ENCODE results near the gene CDCA5.
A peak's percentile ranks its signal among the peaks of the same experiment; 100 is the strongest.

Gene CDCA5

GRCh38 chr11:65103476-65103875, 19.6 kb upstream of the CDCA5 start:
- no peak overlapping the region for H3K4me3 ChIP-seq (ENCODE audit: low read depth, low read length, poor library complexity, severe bottlenecking)
- no peak overlapping the region for H3K9ac ChIP-seq (ENCODE audit: low read length)
- no peaks in the 10 kb centered on the region for H3K4me1 ChIP-seq (ENCODE audit: insufficient read depth, low read length, severe bottlenecking)
- no peaks in the 10 kb centered on the region for H3K9me3 ChIP-seq (ENCODE audit: low read length)
- no peaks in the 10 kb centered on the region; the same call in 1 of the 2 replicates for H3K79me2 ChIP-seq (ENCODE audit: insufficient read depth, low read length)
- no peak overlapping the region for H3K27ac ChIP-seq (ENCODE audit: low read depth, low read length, poor library complexity, severe bottlenecking)
- H3K4me2 ChIP-seq (ENCODE audit: low read length): no peak overlapping the region
- no peaks in the 10 kb centered on the region for H3K27me3 ChIP-seq (ENCODE audit: insufficient read depth, low read length)
- no peaks in the 10 kb centered on the region for H3F3A ChIP-seq (ENCODE audit: insufficient read depth, low read length)
- no peaks in the 10 kb centered on the region for H4K20me1 ChIP-seq (ENCODE audit: insufficient read depth, low read length)
- TF ChIP-seq EZH2 (IDR thresholded peaks at IDR 0.05; ENCODE audit: borderline replicate concordance, low read length) (no peak), CTCF (IDR thresholded peaks at IDR 0.05; ENCODE audit: low read length) (no peak)
- no peak overlapping the region for H2AFZ ChIP-seq (ENCODE audit: low read length)
- no peaks in the 10 kb centered on the region for H3K9me2 ChIP-seq (ENCODE audit: low read depth, low read length)
- H3K36me3 ChIP-seq (ENCODE audit: insufficient read depth, low read length): peaks cover 17% of the 10 kb centered on the region; the same call in 1 of the 2 replicates

- Histone ChIP-seq H3K79me2 (ENCODE audit: insufficient read depth, low read length) (no peaks in the 10 kb centered on the region; the same call in 1 of the 2 replicates), H3K4me1 (ENCODE audit: insufficient read depth, low read length, severe bottlenecking) (peaks cover under 1% of the 10 kb centered on the region), H3K9me2 (ENCODE audit: low read depth, low read length) (no peaks in the 10 kb centered on the region), H3K27ac (ENCODE audit: low read depth, low read length, poor library complexity, severe bottlenecking) (no peak overlapping the region), H3K4me2 (ENCODE audit: low read length) (no peak overlapping the region), H3K36me3 (ENCODE audit: insufficient read depth, low read length) (peaks cover 21% of the 10 kb centered on the region; the same call in 1 of the 2 replicates), H3F3A (ENCODE audit: insufficient read depth, low read length) (no peaks in the 10 kb centered on the region), H3K9ac (ENCODE audit: low read length) (no peak overlapping the region), H4K20me1 (ENCODE audit: insufficient read depth, low read length) (no peaks in the 10 kb centered on the region), H3K27me3 (ENCODE audit: insufficient read depth, low read length) (no peaks in the 10 kb centered on the region), H2AFZ (ENCODE audit: low read length) (no peak overlapping the region), H3K4me3 (ENCODE audit: low read depth, low read length, poor library complexity, severe bottlenecking) (no peak overlapping the region), H3K9me3 (ENCODE audit: low read length) (no peaks in the 10 kb centered on the region)
- TF ChIP-seq CTCF (IDR thresholded peaks at IDR 0.05; ENCODE audit: low read length): no peak
- TF ChIP-seq EZH2 (IDR thresholded peaks at IDR 0.05; ENCODE audit: borderline replicate concordance, low read length): no peak
Measured at GRCh38 chr11:65102142-65103095, 18.6 kb upstream of the CDCA5 start.

GRCh38 chr11:65100674-65101350, 17.0 kb upstream of the CDCA5 start:
- Histone ChIP-seq H2AFZ (ENCODE audit: low read length) (no peak overlapping the region), H3K79me2 (ENCODE audit: insufficient read depth, low read length) (peaks cover 5% of the 10 kb centered on the region; the same call in 1 of the 2 replicates), H3K9ac (ENCODE audit: low read length) (no peak overlapping the region), H3K4me3 (ENCODE audit: low read depth, low read length, poor library complexity, severe bottlenecking) (no peak overlapping the region), H3K27ac (ENCODE audit: low read depth, low read length, poor library complexity, severe bottlenecking) (no peak overlapping the region), H3K9me2 (ENCODE audit: low read depth, low read length) (no peaks in the 10 kb centered on the region), H3K27me3 (ENCODE audit: insufficient read depth, low read length) (no peaks in the 10 kb centered on the region), H3K36me3 (ENCODE audit: insufficient read depth, low read length) (peaks cover 18% of the 10 kb centered on the region; the same call in 1 of the 2 replicates), H3K4me2 (ENCODE audit: low read length) (no peak overlapping the region), H3K4me1 (ENCODE audit: insufficient read depth, low read length, severe bottlenecking) (peaks cover 9% of the 10 kb centered on the region), H3F3A (ENCODE audit: insufficient read depth, low read length) (no peaks in the 10 kb centered on the region), H3K9me3 (ENCODE audit: low read length) (no peaks in the 10 kb centered on the region), H4K20me1 (ENCODE audit: insufficient read depth, low read length) (no peaks in the 10 kb centered on the region)
- TF ChIP-seq CTCF (IDR thresholded peaks at IDR 0.05; ENCODE audit: low read length) (0 out of 2 replicates have a peak, but pooled peaks have one; percentile 11), EZH2 (IDR thresholded peaks at IDR 0.05; ENCODE audit: borderline replicate concordance, low read length) (no peak)

Data from OCI-LY1 (cell line).